DMS79 (cell line): Measurements from ENCODE around the gene C16orf96.

Experiments
- DNase-seq: peaks from one replicate; lab custom pipeline; 2025; lab: John Stamatoyannopoulos, UW

C16orf96 gene

GRCh38 chr16:4646773-4647643 lies 90.9 kb downstream of the C16orf96 start:
- DNase-seq = no peak

GRCh38 chr16:4647644-4647980 lies 91.5 kb downstream of the C16orf96 start:
- no peak for DNase-seq

GRCh38 chr16:4648917-4649316 lies 92.8 kb downstream of the C16orf96 start:
- DNase-seq = no peak

GRCh38 chr16:4649744-4650442 lies 93.8 kb downstream of the C16orf96 start:
- DNase-seq = no peak
